ENCODE data around the gene CEP295NL. TPM values are rescaled to one million over a fixed set of nuclear protein-coding genes. Genes with fewer than 3 reads are reported as not detected.

The CEP295NL gene
- total RNA-seq, 1 experiment from 2014 or later, result 0.66 TPM

GRCh38 chr17:78952706-78953105, 49.7 kb upstream of the CEP295NL start:
- Histone ChIP-seq H2BK15ac (ENCODE audit: low read depth, low read length) (no peak overlapping the region), H2AFZ (ENCODE audit: low read length) (no peak overlapping the region), H3K4ac (ENCODE audit: low read depth, low read length) (no peak overlapping the region), H2AK5ac (ENCODE audit: insufficient read length, low read length) (no peak overlapping the region), H4K20me1 (ENCODE audit: control insufficient read depth, insufficient read depth, insufficient read length) (no peaks in the 10 kb centered on the region), H2BK120ac (ENCODE audit: low read depth, low read length, poor library complexity, severe bottlenecking) (no peak overlapping the region), H3K9me3 (ENCODE audit: control insufficient read depth, low read depth, low read length) (peaks cover 10% of the 10 kb centered on the region), H2BK20ac (ENCODE audit: low read depth, low read length, poor library complexity, severe bottlenecking) (no peak overlapping the region), H3K79me1 (ENCODE audit: insufficient read depth, low read depth, low read length, poor library complexity, severe bottlenecking) (no peaks in the 10 kb centered on the region), H3K79me2 (ENCODE audit: insufficient read depth, low read length) (no peaks in the 10 kb centered on the region), H3K4me2 (ENCODE audit: insufficient read depth, insufficient read length, low read length) (no peak overlapping the region), H3K14ac (ENCODE audit: insufficient read depth, low read length) (no peak overlapping the region), H4K8ac (replicated peaks; ENCODE audit: insufficient read length, low read depth, low read length) (no peak overlapping the region), H3K18ac (ENCODE audit: insufficient read length, low read depth, low read length) (no peak overlapping the region), H3K56ac (ENCODE audit: insufficient read length, low read depth, low read length) (no peak overlapping the region), H3K23me2 (ENCODE audit: insufficient read length, low read depth, low read length, poor library complexity, severe bottlenecking) (no peaks in the 10 kb centered on the region), H3K27me3 (ENCODE audit: insufficient read depth, low read length) (no peaks in the 10 kb centered on the region), H3T11ph (ENCODE audit: low read length) (no peak overlapping the region), H4K91ac (ENCODE audit: insufficient read length, low read depth, low read length) (no peak overlapping the region), H3K9ac (ENCODE audit: extremely low read depth, insufficient read length, low read length) (no peak overlapping the region), H2BK5ac (ENCODE audit: insufficient read length, low read length) (no peak overlapping the region), H3K23ac (ENCODE audit: insufficient read length, low read depth, low read length) (no peak overlapping the region), H2BK12ac (ENCODE audit: insufficient read length, low read depth, low read length) (no peak overlapping the region), H3K4me1 (ENCODE audit: insufficient read depth, low read length) (no peaks in the 10 kb centered on the region), H4K5ac (ENCODE audit: insufficient read length, low read depth, low read length) (no peak overlapping the region), H3K27ac (ENCODE audit: insufficient read length, low read depth, low read length) (no peak overlapping the region)
- peaks cover 10% of the 10 kb centered on the region for H3K27me3 Mint-ChIP-seq (ENCODE audit: low read depth)
- no peak for TF ChIP-seq CTCF (conservative IDR thresholded peaks at IDR 0.05)
- no peak overlapping the region for H3K4me3 Mint-ChIP-seq
- peaks cover 2 to 29% of the 10 kb centered on the region in 2 experiments; a peak in 3 of 4 replicates for H3K4me1 Mint-ChIP-seq
- no peak overlapping the region for H3K27ac Mint-ChIP-seq
- DNase-seq, result no peak
- WGBS (ENCODE audit: extremely low coverage, insufficient read length, low lambda C conversion rate), result no CpG with 5 or more reads among the region's 10 CpGs
- peaks cover 4 to 17% (median 7%) of the 10 kb centered on the region in 3 experiments; a peak in 6 of 7 replicates for H3K36me3 Mint-ChIP-seq (ENCODE audit: insufficient read depth in 1 of 3, low read depth in 3 of 3)
- peaks cover 17 to 20% of the 10 kb centered on the region in 2 experiments for H3K9me3 Mint-ChIP-seq

Measured in H9 (cell line).